ENCODE measurements around the gene LPCAT3.

Gene LPCAT3

GRCh38 chr12:7018350-7019042 lies at the start of gene LPCAT3:
TSS of gene LPCAT3 (minus strand) at chr12:7018476. CDS start at chr12:7018424, 52 bp downstream.
- Histone ChIP-seq H3K36me3 (ENCODE audit: insufficient read depth, low read depth, low read length) (peaks cover 7% of the 10 kb centered on the region; the same call in 1 of the 2 replicates), H3K27me3 (ENCODE audit: insufficient read depth, low read length) (no peaks in the 10 kb centered on the region), H3K4me3 (ENCODE audit: low read length) (peak within 1 kb of the TSS; percentile 89), H3K9me3 (ENCODE audit: insufficient read depth, low read depth, low read length) (no peaks in the 10 kb centered on the region), H3K4me1 (ENCODE audit: insufficient read depth, low read length) (peaks cover 5% of the 10 kb centered on the region; the same call in 1 of the 2 replicates), H3K27ac (ENCODE audit: low read length) (no peak within 1 kb of the TSS), H3K9ac (ENCODE audit: low read depth, low read length) (peak within 1 kb of the TSS; percentile 79; the same call in 1 of the 2 replicates)

GRCh38 chr12:7067096-7067495 lies 48.8 kb upstream of the LPCAT3 start:
- Histone ChIP-seq H3K27ac (ENCODE audit: low read length) (no peak overlapping the region), H3K36me3 (ENCODE audit: insufficient read depth, low read depth, low read length) (no peaks in the 10 kb centered on the region), H3K9ac (ENCODE audit: low read depth, low read length) (no peak overlapping the region), H3K9me3 (ENCODE audit: insufficient read depth, low read depth, low read length) (no peaks in the 10 kb centered on the region), H3K4me1 (ENCODE audit: insufficient read depth, low read length) (no peaks in the 10 kb centered on the region), H3K27me3 (ENCODE audit: insufficient read depth, low read length) (no peaks in the 10 kb centered on the region), H3K4me3 (ENCODE audit: low read length) (no peak overlapping the region)

GRCh38 chr12:7066596-7066995 lies 48.3 kb upstream of the LPCAT3 start:
- Histone ChIP-seq H3K9ac (ENCODE audit: low read depth, low read length) (no peak overlapping the region), H3K4me3 (ENCODE audit: low read length) (no peak overlapping the region), H3K27me3 (ENCODE audit: insufficient read depth, low read length) (no peaks in the 10 kb centered on the region), H3K27ac (ENCODE audit: low read length) (no peak overlapping the region), H3K4me1 (ENCODE audit: insufficient read depth, low read length) (no peaks in the 10 kb centered on the region), H3K9me3 (ENCODE audit: insufficient read depth, low read depth, low read length) (no peaks in the 10 kb centered on the region), H3K36me3 (ENCODE audit: insufficient read depth, low read depth, low read length) (no peaks in the 10 kb centered on the region)

- no peak overlapping the region for H3K9ac ChIP-seq (ENCODE audit: low read depth, low read length)
- H3K27ac ChIP-seq (ENCODE audit: low read length), result no peak overlapping the region
- no peaks in the 10 kb centered on the region for H3K9me3 ChIP-seq (ENCODE audit: insufficient read depth, low read depth, low read length)
- no peaks in the 10 kb centered on the region for H3K27me3 ChIP-seq (ENCODE audit: insufficient read depth, low read length)
- H3K4me3 ChIP-seq (ENCODE audit: low read length), result no peak overlapping the region
- peaks cover 11% of the 10 kb centered on the region for H3K4me1 ChIP-seq (ENCODE audit: insufficient read depth, low read length)
- no peaks in the 10 kb centered on the region for H3K36me3 ChIP-seq (ENCODE audit: insufficient read depth, low read depth, low read length)
Observed at GRCh38 chr12:7065073-7065623, 46.9 kb upstream of the LPCAT3 start.

- no peak overlapping the region for H3K27ac ChIP-seq (ENCODE audit: low read length)
- H3K9me3 ChIP-seq (ENCODE audit: insufficient read depth, low read depth, low read length), result no peaks in the 10 kb centered on the region
- H3K4me1 ChIP-seq (ENCODE audit: insufficient read depth, low read length), result peaks cover 11% of the 10 kb centered on the region
- no peak overlapping the region for H3K9ac ChIP-seq (ENCODE audit: low read depth, low read length)
- H3K36me3 ChIP-seq (ENCODE audit: insufficient read depth, low read depth, low read length), result no peaks in the 10 kb centered on the region
- no peaks in the 10 kb centered on the region for H3K27me3 ChIP-seq (ENCODE audit: insufficient read depth, low read length)
- no peak overlapping the region for H3K4me3 ChIP-seq (ENCODE audit: low read length)
Observed at GRCh38 chr12:7064516-7064915, 46.2 kb upstream of the LPCAT3 start.

- H3K9ac ChIP-seq (ENCODE audit: low read depth, low read length), result no peak overlapping the region
- no peaks in the 10 kb centered on the region for H3K27me3 ChIP-seq (ENCODE audit: insufficient read depth, low read length)
- no peak overlapping the region for H3K4me3 ChIP-seq (ENCODE audit: low read length)
- H3K9me3 ChIP-seq (ENCODE audit: insufficient read depth, low read depth, low read length), result no peaks in the 10 kb centered on the region
- H3K4me1 ChIP-seq (ENCODE audit: insufficient read depth, low read length), result peaks cover 11% of the 10 kb centered on the region
- H3K27ac ChIP-seq (ENCODE audit: low read length), result no peak overlapping the region
- H3K36me3 ChIP-seq (ENCODE audit: insufficient read depth, low read depth, low read length), result no peaks in the 10 kb centered on the region
Observed at GRCh38 chr12:7061596-7061995, 43.3 kb upstream of the LPCAT3 start.

GRCh38 chr12:7061138-7061537 lies 42.9 kb upstream of the LPCAT3 start:
- peaks cover 11% of the 10 kb centered on the region for H3K4me1 ChIP-seq (ENCODE audit: insufficient read depth, low read length)
- H3K27me3 ChIP-seq (ENCODE audit: insufficient read depth, low read length), result no peaks in the 10 kb centered on the region
- no peaks in the 10 kb centered on the region for H3K36me3 ChIP-seq (ENCODE audit: insufficient read depth, low read depth, low read length)
- H3K27ac ChIP-seq (ENCODE audit: low read length), result no peak overlapping the region
- H3K9ac ChIP-seq (ENCODE audit: low read depth, low read length), result peak overlapping the region; percentile 54; the same call in 1 of the 2 replicates
- no peak overlapping the region; the same call in 1 of the 2 replicates for H3K4me3 ChIP-seq (ENCODE audit: low read length)
- no peaks in the 10 kb centered on the region for H3K9me3 ChIP-seq (ENCODE audit: insufficient read depth, low read depth, low read length)

- no peak within 1 kb of the TSS; the same call in 1 of the 2 replicates for H3K4me3 ChIP-seq (ENCODE audit: low read length)
- no peak within 1 kb of the TSS for H3K27ac ChIP-seq (ENCODE audit: low read length)
- H3K9me3 ChIP-seq (ENCODE audit: insufficient read depth, low read depth, low read length), result no peaks in the 10 kb centered on the region
- H3K4me1 ChIP-seq (ENCODE audit: insufficient read depth, low read length), result peaks cover 11% of the 10 kb centered on the region
- no peaks in the 10 kb centered on the region for H3K36me3 ChIP-seq (ENCODE audit: insufficient read depth, low read depth, low read length)
- peak within 1 kb of the TSS; percentile 54; the same call in 1 of the 2 replicates for H3K9ac ChIP-seq (ENCODE audit: low read depth, low read length)
- no peaks in the 10 kb centered on the region for H3K27me3 ChIP-seq (ENCODE audit: insufficient read depth, low read length)
Observed at GRCh38 chr12:7060353-7060954, 42.2 kb upstream of the LPCAT3 start, which contains the start of gene C1S. TSS of gene C1S (plus strand) at chr12:7060718. CDS start at chr12:7061913, 1,195 bp downstream.

- H3K9ac ChIP-seq (ENCODE audit: low read depth, low read length), result no peak overlapping the region
- peaks cover 11% of the 10 kb centered on the region for H3K4me1 ChIP-seq (ENCODE audit: insufficient read depth, low read length)
- H3K4me3 ChIP-seq (ENCODE audit: low read length), result no peak overlapping the region
- no peaks in the 10 kb centered on the region for H3K27me3 ChIP-seq (ENCODE audit: insufficient read depth, low read length)
- H3K9me3 ChIP-seq (ENCODE audit: insufficient read depth, low read depth, low read length), result no peaks in the 10 kb centered on the region
- no peak overlapping the region for H3K27ac ChIP-seq (ENCODE audit: low read length)
- no peaks in the 10 kb centered on the region for H3K36me3 ChIP-seq (ENCODE audit: insufficient read depth, low read depth, low read length)
Observed at GRCh38 chr12:7059780-7060179, 41.5 kb upstream of the LPCAT3 start.

GRCh38 chr12:7058850-7059395 lies 40.6 kb upstream of the LPCAT3 start:
- Histone ChIP-seq H3K9ac (ENCODE audit: low read depth, low read length) (no peak overlapping the region), H3K9me3 (ENCODE audit: insufficient read depth, low read depth, low read length) (no peaks in the 10 kb centered on the region), H3K27ac (ENCODE audit: low read length) (no peak overlapping the region), H3K4me3 (ENCODE audit: low read length) (no peak overlapping the region), H3K27me3 (ENCODE audit: insufficient read depth, low read length) (no peaks in the 10 kb centered on the region), H3K36me3 (ENCODE audit: insufficient read depth, low read depth, low read length) (no peaks in the 10 kb centered on the region), H3K4me1 (ENCODE audit: insufficient read depth, low read length) (peaks cover 11% of the 10 kb centered on the region)

- H3K27me3 ChIP-seq (ENCODE audit: insufficient read depth, low read length), result no peaks in the 10 kb centered on the region
- no peaks in the 10 kb centered on the region for H3K36me3 ChIP-seq (ENCODE audit: insufficient read depth, low read depth, low read length)
- no peak overlapping the region for H3K9ac ChIP-seq (ENCODE audit: low read depth, low read length)
- H3K27ac ChIP-seq (ENCODE audit: low read length), result no peak overlapping the region
- H3K9me3 ChIP-seq (ENCODE audit: insufficient read depth, low read depth, low read length), result no peaks in the 10 kb centered on the region
- H3K4me3 ChIP-seq (ENCODE audit: low read length), result no peak overlapping the region
- H3K4me1 ChIP-seq (ENCODE audit: insufficient read depth, low read length), result peaks cover 11% of the 10 kb centered on the region
Observed at GRCh38 chr12:7058163-7058845, 40.0 kb upstream of the LPCAT3 start.

Measured in iPS-20b (cell line).